Measurements from ENCODE around the gene SLC23A3. TPM values are rescaled to one million over a fixed set of nuclear protein-coding genes. Genes with fewer than 3 reads are reported as not detected.

The SLC23A3 gene
- total RNA-seq, 1 experiment from 2014 or later, result 0.59 TPM

DNA sequence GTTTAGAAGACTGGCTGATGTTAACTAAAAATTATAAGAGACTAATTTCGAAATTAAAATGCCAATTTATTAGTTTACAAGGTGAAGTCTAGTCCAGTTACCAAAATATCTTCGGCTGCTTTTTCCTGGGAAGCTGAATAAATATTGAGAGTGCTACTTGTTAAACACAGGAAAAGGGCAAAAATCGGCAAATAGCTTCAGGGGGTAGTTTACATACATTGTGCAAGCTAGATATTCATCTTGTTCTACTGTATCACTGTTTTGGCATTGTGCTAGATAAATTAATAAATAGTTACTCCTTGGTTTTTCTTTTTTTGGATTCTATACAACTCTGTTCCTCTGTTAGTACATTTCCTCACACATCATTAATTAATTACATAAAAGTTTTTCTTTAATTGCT, 38.5 kb downstream of the SLC23A3 start:
- CTCF ChIA-PET, result interaction anchor here (1.0 to 1.7 kb wide), 6 partner anchors 12 to 150 kb away, joined by 3 to 7 read pairs (median 4); no protein-coding TSS in a partner anchor
- no peak overlapping the region for H3K27ac Mint-ChIP-seq
- DNase-seq (ENCODE audit: low spot score) (no peak), ATAC-seq (no peak)
- TF ChIP-seq ERG (CRISPR knock-in tag; IDR thresholded peaks at IDR 0.05), result no peak
- H3K9me3 Mint-ChIP-seq, result no peaks in the 10 kb centered on the region
- no peaks in the 10 kb centered on the region for H3K36me3 Mint-ChIP-seq
- no peaks in the 10 kb centered on the region for H3K27me3 Mint-ChIP-seq (ENCODE audit: low read depth)
- peaks cover 9% of the 10 kb centered on the region for H3K4me1 Mint-ChIP-seq
- H3K4me3 Mint-ChIP-seq, result no peak overlapping the region
- POLR2A ChIA-PET, result no interaction called here

- peaks cover 9% of the 10 kb centered on the region for H3K4me1 Mint-ChIP-seq
- no peaks in the 10 kb centered on the region for H3K27me3 Mint-ChIP-seq (ENCODE audit: low read depth)
- no peaks in the 10 kb centered on the region for H3K9me3 Mint-ChIP-seq
- CTCF ChIA-PET, result interaction anchor here (1.0 to 1.8 kb wide), 3 partner anchors 25 to 166 kb away, joined by 4 to 6 read pairs (median 4); no protein-coding TSS in a partner anchor
- no peak for DNase-seq (ENCODE audit: low spot score)
- no peak overlapping the region for H3K27ac Mint-ChIP-seq
- TF ChIP-seq, protein P1, sequence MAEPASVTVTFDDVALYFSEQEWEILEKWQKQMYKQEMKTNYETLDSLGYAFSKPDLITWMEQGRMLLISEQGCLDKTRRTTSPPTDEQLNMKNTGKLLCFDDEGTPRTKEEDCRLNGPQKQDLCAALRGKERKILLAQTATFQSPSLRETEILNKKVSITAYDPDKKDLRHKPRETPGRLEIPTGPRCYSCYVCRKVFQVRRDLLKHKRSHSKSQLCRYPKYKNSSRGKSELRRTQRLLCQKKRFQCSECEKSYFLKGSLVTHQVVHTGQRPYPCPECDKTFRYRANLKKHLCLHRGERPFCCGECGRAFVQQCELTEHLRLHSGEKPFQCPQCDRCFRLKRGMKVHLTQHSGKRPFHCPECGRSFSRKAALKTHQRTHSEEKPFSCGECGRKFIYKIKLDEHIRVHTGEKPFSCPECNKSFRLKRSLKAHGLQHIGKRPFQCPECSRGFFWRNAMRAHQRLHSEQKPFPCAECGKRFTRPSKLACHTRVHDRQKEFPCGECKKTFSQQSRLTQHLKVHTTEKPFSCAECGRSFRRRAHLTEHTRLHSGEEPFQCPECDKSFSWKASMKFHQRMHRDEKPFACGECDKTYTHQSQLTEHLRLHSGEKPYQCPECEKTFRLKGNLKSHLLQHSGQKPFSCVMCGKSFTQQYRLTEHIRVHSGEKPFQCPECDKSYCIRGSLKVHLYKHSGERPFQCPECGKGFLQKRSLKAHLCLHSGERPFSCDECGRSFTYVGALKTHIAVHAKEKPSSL (CRISPR knock-in tag; conservative IDR thresholded peaks at IDR 0.05), result no peak
- TF ChIP-seq ATF1 (CRISPR knock-in tag; IDR thresholded peaks at IDR 0.05), result no peak
- TF ChIP-seq ZNF671 (CRISPR knock-in tag; IDR thresholded peaks at IDR 0.05), result no peak
- TF ChIP-seq USF2 (CRISPR knock-in tag; IDR thresholded peaks at IDR 0.05), result no peak
- TF ChIP-seq ZNF396 (CRISPR knock-in tag; IDR thresholded peaks at IDR 0.05; ENCODE audit: borderline replicate concordance), result no peak
- no peak for TF ChIP-seq ZNF532 (CRISPR knock-in tag; IDR thresholded peaks at IDR 0.05; ENCODE audit: borderline replicate concordance)
- no peak for TF ChIP-seq ZNF416 (CRISPR knock-in tag; IDR thresholded peaks at IDR 0.05)
- TF ChIP-seq ZNF263 (CRISPR knock-in tag; IDR thresholded peaks at IDR 0.05; ENCODE audit: low read depth), result no peak
- no peaks in the 10 kb centered on the region for H3K36me3 Mint-ChIP-seq
- no peak for ATAC-seq
- POLR2A ChIA-PET, result no interaction called here
- no peak overlapping the region for H3K4me3 Mint-ChIP-seq
These were observed 40.2 kb downstream of the SLC23A3 start for GRCh38 chr2:219129589-219129988.

GRCh38 chr2:219128396-219128795, 41.4 kb downstream of the SLC23A3 start:
- DNase-seq (ENCODE audit: low spot score) (no peak), ATAC-seq (no peak)
- peaks cover 5% of the 10 kb centered on the region for H3K4me1 Mint-ChIP-seq
- H3K36me3 Mint-ChIP-seq, result no peaks in the 10 kb centered on the region
- TF ChIP-seq ATF1 (CRISPR knock-in tag; IDR thresholded peaks at IDR 0.05), result no peak
- H3K27ac Mint-ChIP-seq, result no peak overlapping the region
- POLR2A ChIA-PET, result no interaction called here
- H3K9me3 Mint-ChIP-seq, result no peaks in the 10 kb centered on the region
- no peaks in the 10 kb centered on the region for H3K27me3 Mint-ChIP-seq (ENCODE audit: low read depth)
- no peak overlapping the region for H3K4me3 Mint-ChIP-seq
- CTCF ChIA-PET, result interaction anchor here (1.0 to 2.1 kb wide), 6 partner anchors 9 to 148 kb away, joined by 3 to 22 read pairs (median 6); no protein-coding TSS in a partner anchor
